NCI-H2107 treated with DMSO at 0.1 percent for 48 hours (cell line): ENCODE measurements around the gene MYRFL.
"Not testable (repeated sequence)": the region's sequence is repeated elsewhere in the genome, so short reads cannot be mapped to it uniquely, and the experiment has no call there.

ENCODE experiments used
- DNase-seq: peaks from one replicate; lab custom pipeline; 2025; ENCODE audit not compliant: unreplicated experiment; lab: John Stamatoyannopoulos, UW

MYRFL gene

GRCh38 chr12:69984241-69984640 is 159.2 kb downstream of the MYRFL start:
- DNase-seq: no peak

- DNase-seq: no peak
These were observed 160.6 kb downstream of the MYRFL start for GRCh38 chr12:69985656-69986055.

DNA sequence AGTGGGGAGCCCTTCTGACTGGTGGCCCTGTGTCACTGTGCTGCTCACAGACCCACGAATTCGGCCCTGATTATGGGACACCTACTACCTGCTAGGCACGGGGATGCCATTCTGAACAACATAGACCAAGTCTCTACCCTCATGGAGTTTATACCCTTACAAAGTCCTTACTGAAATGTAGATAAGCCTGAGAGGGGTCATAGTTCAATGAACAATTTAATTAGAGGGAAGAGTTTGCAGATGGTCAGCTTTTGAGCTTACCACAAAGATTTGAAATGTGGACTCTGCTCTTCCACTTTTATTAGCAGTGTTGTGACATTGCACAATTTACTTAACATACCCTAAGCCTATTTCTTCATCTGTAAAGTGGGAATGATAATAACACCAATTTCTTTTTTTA is 161.1 kb downstream of the MYRFL start:
- DNase-seq: no peak

- no peak for DNase-seq
These were observed 162.6 kb downstream of the MYRFL start for GRCh38 chr12:69987579-69988091.

GRCh38 chr12:69988481-69989321 is 163.7 kb downstream of the MYRFL start:
- no peak for DNase-seq

GRCh38 chr12:69991690-69992288 is 166.8 kb downstream of the MYRFL start:
- DNase-seq: no peak

- DNase-seq: no peak
These were observed 168.4 kb downstream of the MYRFL start for GRCh38 chr12:69993433-69993832.

GRCh38 chr12:69994086-69994485 is 169.1 kb downstream of the MYRFL start:
- not testable (repeated sequence) for DNase-seq

DNA sequence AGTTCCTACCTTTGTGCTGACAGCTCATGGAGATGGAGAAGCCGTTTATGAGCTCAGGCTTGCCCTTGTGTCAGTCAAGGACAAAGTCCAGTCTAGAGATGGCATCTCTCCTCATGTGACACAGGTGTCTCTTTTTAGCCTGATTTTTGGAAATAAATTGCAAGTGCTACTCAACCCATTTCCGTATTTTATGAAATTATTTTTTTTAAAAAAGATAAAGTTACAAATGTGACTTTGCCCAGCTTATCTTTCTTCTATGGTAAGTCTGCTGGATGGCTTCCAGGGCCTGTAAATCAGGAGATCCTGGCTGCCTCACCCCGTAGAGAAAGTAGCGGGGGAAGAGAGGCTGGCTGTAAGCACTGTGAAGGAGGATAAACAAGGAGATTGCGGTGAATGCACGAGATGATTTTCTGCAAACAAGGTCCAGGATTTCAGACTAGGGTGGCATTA is 169.7 kb downstream of the MYRFL start:
- no peak for DNase-seq

DNA sequence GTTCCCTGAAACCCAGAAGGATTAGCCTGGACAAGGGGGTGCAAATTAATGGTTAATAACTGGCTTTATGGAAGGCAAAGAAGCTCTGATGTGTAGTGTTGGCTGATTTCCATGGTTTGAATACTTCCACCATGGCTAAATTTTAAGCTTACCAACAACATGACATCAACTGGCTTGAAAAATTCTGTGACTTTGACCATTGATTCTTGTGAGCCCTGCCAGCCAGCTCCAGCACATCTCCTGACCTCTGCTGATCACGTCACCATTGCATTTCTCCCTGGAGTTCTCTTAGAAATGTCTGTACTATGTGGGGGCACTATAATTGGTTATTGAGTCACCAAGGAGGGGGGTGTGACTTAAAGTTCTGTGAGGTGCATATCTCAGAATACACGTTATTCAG is 171.2 kb downstream of the MYRFL start:
- no peak for DNase-seq

DNA sequence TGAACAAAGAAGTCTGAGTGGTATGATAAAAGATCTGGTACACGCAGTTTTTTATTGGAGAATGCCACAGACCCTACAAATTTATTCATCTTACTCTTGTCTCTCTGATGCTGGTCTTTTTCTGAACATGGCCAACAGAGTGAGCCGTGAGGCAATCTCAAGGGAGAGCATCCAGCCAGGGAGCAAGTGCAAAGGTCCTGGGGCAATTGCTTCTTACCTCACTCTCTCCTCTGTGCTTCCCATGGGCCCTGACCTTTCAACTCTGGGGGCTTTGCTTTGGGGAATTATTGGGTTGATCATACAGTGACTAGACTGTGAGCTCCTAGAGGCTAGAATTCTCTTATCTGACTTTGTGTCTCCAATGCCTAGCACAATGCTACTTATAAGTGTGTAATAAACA is 171.7 kb downstream of the MYRFL start:
- DNase-seq: no peak

DNA sequence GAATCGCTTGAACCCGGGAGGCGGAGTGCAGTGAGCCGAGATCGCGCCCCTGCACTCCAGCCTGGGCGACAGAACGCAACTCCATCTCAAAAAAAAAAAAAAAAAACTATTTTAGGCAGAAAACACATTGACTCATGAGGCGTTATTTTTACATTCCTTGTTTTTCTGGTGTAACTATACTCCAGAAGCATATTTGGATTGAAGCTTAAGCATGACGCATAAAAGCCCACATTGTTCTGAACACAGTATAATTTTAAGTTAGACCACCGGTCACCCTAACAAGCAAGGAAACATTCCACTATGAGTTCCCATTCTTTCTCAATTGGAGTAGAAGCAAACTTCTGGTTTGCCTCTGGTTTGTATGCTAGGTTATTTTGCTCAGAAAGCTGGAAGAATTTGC is 173.0 kb downstream of the MYRFL start:
- DNase-seq: no peak

DNA sequence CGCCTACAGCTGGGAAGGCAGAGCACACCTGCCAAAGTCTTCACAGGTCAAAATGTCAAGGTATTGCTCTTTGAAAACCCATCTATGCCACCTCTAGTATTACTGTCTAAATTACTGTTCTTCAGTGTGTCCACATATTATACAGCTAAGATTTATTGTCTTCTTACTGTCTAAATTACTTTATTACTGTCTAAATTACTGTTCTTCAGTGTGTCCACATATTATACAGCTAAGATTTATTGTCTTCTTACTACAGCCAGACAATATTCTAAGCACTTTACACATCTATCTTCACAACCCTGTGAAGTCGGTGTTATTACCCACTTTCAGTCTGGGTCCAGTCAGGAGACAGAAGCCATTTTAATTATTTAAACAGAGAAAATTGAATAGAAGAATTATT is 173.9 kb downstream of the MYRFL start:
- DNase-seq: no peak

- no peak for DNase-seq
These were observed 174.5 kb downstream of the MYRFL start for GRCh38 chr12:69999561-69999960.

DNA sequence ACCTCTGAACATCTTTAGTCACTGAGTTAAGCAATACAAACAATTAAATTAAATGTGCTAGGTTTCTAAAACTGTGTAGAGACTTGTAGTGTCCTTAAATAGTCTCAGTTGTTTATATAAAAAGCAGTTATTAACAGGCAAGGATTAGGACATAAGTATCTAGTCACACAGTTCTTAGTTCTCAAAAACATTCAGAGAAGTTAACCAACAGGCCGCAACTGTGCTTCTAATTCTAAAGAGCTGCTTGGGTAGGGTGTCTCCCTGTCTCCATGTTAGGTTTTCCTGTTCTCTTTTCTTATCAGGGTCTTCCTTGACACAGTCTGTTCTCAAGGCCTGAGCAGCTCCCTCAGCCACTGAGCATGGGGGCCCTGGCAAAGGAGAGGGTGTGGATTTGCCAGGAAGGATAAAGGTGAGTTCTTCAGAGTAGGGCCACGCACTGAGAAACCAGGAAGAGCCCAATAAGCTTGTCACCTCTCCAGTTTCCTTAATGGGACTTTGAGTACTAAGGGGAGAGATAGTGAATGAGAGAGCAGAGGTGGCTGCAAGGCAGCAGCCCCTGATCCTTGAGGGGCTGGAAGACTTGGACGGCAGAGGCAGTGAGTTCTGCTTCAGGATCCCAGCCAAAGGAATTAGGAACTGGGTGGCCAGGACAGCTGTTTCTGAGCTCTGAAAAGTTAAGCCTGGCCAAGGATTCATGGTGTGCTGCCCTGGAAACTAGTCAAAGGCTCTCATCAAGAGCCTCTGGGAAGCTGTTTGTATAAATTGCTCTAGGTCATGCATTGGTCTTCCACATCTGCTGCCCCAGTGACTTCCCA is 177.3 kb downstream of the MYRFL start:
- no peak for DNase-seq

DNA sequence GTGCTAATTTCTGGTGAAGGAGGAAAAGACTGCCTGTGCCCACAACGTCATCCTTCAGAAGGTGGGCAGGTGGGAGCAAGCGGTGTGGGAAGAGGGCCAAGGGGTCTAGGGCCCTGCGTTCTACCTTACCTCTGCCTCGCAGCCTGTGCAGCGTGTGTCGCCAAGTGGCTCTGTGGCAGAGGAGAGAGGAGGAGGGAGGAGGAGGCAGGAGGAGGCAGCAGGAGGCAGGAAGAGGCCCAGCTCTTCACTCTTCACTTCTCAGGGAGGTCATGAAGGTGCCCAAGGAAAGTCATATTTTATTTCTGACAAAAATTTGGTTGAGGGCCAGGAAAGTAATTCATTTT is 177.9 kb downstream of the MYRFL start:
- no peak for DNase-seq

GRCh38 chr12:70005864-70006618 is 181.0 kb downstream of the MYRFL start:
- DNase-seq: no peak

DNA sequence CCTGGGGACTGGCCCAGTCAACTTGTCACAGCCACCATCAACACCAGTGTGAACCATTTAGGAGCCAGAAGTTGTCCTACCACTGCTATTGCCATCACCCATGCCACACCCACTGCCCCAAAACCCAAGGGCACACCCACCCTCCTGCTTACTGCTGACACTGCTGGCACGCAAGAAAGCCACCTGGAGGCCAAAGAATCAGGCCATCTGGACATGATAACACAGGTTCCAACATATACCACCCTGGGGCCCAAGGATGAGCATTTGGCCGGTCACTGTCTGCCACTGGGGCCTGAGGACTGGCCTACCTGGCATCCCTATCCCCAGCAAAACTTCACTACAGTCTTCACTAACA is 181.6 kb downstream of the MYRFL start:
- DNase-seq: no peak

GRCh38 chr12:70007687-70008086 is 182.7 kb downstream of the MYRFL start:
- DNase-seq: no peak
